ENCODE data around the gene FAM200C. TPM values are rescaled to one million over a fixed set of nuclear protein-coding genes. Genes with fewer than 3 reads are reported as not detected.
A peak's percentile ranks its signal among the peaks of the same experiment; 100 is the strongest.

FAM200C gene
- total and polyA plus RNA-seq, 8 donors: 3.6 to 19.2 (median 14.7) TPM

DNA sequence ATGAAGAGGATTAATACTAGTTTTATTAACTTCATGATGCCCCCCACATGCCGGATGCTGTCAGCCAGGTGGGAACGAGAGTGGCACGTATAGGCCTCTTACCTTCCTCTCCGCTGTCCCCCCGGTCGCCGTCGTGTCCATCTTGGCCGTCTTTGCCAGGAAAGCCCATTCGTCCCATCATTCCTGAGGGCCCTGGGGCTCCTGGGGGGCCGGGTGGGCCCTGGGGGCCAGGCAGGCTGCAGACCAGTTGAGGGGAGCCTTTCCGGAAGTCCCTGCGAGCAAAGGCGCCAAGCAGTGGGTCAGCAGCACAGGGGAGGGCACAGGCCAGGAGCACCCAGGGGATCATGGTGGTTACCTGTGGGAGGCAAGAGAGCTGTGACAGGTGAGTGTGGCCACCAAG is 45.2 kb downstream of the FAM200C start:
- no peaks in the 10 kb centered on the region for H3K9me3 ChIP-seq
- H3K27ac ChIP-seq: no peak overlapping the region
- ATAC-seq: no peak
- H3K27me3 ChIP-seq: no peaks in the 10 kb centered on the region
- TF ChIP-seq, protein P1, sequence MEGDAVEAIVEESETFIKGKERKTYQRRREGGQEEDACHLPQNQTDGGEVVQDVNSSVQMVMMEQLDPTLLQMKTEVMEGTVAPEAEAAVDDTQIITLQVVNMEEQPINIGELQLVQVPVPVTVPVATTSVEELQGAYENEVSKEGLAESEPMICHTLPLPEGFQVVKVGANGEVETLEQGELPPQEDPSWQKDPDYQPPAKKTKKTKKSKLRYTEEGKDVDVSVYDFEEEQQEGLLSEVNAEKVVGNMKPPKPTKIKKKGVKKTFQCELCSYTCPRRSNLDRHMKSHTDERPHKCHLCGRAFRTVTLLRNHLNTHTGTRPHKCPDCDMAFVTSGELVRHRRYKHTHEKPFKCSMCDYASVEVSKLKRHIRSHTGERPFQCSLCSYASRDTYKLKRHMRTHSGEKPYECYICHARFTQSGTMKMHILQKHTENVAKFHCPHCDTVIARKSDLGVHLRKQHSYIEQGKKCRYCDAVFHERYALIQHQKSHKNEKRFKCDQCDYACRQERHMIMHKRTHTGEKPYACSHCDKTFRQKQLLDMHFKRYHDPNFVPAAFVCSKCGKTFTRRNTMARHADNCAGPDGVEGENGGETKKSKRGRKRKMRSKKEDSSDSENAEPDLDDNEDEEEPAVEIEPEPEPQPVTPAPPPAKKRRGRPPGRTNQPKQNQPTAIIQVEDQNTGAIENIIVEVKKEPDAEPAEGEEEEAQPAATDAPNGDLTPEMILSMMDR (IDR thresholded peaks at IDR 0.05): no peak
- intact Hi-C loops (cut with DNase I): no loop called here
- H3K4me3 ChIP-seq: no peak overlapping the region
- peak in 1 of 4 donors; percentile 70 for DNase-seq
- peaks cover 0 to 8% of the 10 kb centered on the region in 2 donors for H3K4me1 ChIP-seq
- H3K36me3 ChIP-seq: no peaks in the 10 kb centered on the region

DNA sequence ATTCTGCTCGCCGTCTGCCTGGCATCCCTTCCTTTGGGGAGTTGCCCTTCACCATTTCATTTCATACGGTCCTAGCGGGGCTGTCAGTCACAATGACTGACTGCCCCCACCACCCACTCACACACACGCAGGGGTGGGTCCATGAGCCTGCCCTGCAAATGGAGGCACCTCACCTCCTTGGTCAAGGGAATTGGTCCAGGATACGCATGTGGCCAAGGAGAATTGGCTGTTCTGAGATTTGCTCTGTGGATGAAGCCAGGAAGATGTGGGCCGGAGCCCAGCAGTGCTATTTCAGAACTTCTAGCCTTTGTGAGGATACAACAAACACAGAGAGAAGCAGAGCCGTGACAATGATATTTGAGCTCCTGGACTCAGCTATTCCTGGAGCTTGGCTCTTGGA is 46.5 kb downstream of the FAM200C start:
- Histone ChIP-seq H3K36me3 (no peaks in the 10 kb centered on the region), H3K4me1 (peaks cover 0 to 4% of the 10 kb centered on the region in 2 donors), H3K27me3 (no peaks in the 10 kb centered on the region), H3K27ac (no peak overlapping the region), H3K4me3 (no peak overlapping the region), H3K9me3 (no peaks in the 10 kb centered on the region)
- ATAC-seq (no peak), DNase-seq (no peak)
- intact Hi-C loops (cut with DNase I): no loop called here
- TF ChIP-seq, protein P1 (IDR thresholded peaks at IDR 0.05): no peak

DNA sequence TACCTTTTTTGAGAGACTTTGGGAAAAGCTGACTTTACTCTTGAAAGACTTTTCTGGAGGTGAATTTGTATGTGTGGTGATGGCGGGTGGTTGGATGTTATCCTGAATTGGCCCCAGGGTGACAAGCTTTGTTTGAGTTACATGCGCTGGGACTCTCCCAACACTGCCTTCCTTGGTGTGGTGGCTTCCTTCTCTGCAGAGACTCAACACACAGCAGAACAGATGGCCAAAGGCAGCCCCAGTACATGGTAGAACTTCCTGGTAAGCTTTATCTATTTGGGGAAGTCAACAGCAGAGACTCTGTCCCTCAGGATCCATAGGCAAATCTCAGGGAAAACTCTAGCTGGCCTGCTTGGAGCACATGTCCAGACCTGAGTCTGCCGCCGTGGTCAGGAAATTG is 47.5 kb downstream of the FAM200C start:
- intact Hi-C loops (cut with DNase I): no loop called here
- H3K36me3 ChIP-seq: no peaks in the 10 kb centered on the region
- no peak overlapping the region for H3K4me3 ChIP-seq
- H3K9me3 ChIP-seq: no peaks in the 10 kb centered on the region
- ATAC-seq (no peak), DNase-seq (no peak)
- TF ChIP-seq, protein P1 (IDR thresholded peaks at IDR 0.05): no peak
- H3K4me1 ChIP-seq: peaks cover 0 to 4% of the 10 kb centered on the region in 2 donors
- no peak overlapping the region for H3K27ac ChIP-seq
- H3K27me3 ChIP-seq: no peaks in the 10 kb centered on the region

DNA sequence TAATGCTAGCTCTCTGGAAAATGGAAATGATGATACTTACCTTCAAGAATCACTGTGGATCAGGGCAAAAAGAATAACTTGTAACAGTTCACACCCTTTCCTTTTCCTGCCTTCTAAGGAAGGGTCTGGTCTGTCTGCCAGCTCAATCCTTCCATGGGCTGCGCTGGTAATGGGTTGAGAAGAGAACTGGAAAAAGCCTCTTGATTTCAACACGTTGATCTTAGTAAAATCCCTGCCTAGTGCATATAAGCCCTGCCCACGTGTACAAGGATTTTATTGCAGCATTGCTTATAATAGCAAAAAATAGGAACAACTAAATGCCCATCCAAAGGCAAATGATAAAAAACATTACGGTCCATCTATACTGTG is 49.9 kb downstream of the FAM200C start:
- intact Hi-C loops (cut with DNase I): loop anchor here in 1 of 2 donors (5.0 kb wide), 1 partner anchor 153 kb away; no protein-coding TSS in a partner anchor
- no peaks in the 10 kb centered on the region for H3K27me3 ChIP-seq
- H3K9me3 ChIP-seq: no peaks in the 10 kb centered on the region
- TF ChIP-seq, protein P1 (IDR thresholded peaks at IDR 0.05): no peak
- no peak overlapping the region for H3K27ac ChIP-seq
- H3K4me1 ChIP-seq: peaks cover 0 to 6% of the 10 kb centered on the region in 2 donors
- H3K4me3 ChIP-seq: no peak overlapping the region
- ATAC-seq: no peak
- H3K36me3 ChIP-seq: no peaks in the 10 kb centered on the region
- DNase-seq: no peak

DNA sequence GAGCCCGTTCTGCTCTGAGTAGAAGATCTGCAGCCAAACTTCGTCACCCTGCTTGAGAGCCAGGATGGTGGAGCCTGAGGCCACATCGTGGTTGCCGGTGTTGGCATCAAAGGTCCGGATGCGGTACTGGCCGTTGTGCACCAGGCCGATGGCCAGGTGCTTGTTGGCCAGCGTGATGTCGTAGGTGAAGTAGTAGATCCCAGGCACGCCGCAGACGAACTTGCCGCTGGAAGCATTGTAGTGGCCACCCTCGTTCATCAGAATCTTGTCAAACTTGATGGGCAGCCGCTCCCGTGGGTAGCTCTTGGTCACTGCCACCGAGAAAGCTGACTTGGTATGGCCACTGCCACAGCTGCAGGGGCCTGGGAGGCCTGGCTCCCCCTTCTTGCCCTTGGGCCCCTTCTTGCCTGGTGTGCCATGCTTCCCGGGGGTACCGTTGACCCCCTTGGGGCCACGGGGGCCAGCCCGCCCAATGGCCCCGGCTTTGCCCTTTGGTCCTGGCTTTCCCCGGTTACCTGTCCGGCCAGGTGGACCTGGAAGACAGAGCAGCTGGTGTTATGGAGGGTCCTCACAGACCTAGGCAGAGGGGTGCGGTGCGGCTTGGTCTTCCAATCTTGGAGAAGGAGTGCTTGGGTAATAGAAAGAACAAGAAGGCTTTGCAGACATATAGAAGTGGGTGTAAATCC is 50.5 kb downstream of the FAM200C start:
- ATAC-seq: no peak
- TF ChIP-seq, protein P1 (IDR thresholded peaks at IDR 0.05): no peak
- H3K27ac ChIP-seq: no peak overlapping the region
- no peaks in the 10 kb centered on the region for H3K36me3 ChIP-seq
- H3K9me3 ChIP-seq: no peaks in the 10 kb centered on the region
- no peak overlapping the region for H3K4me3 ChIP-seq
- no peaks in the 10 kb centered on the region for H3K27me3 ChIP-seq
- peaks cover 0 to 7% of the 10 kb centered on the region in 2 donors for H3K4me1 ChIP-seq
- DNase-seq: peak in 1 of 4 donors; percentile 69
- intact Hi-C loops (cut with DNase I): loop anchor here in 1 of 2 donors (5.0 kb wide), 1 partner anchor 152 kb away; no protein-coding TSS in a partner anchor

All from left lung (tissue), 10 donors.